Bronchial smooth muscle cell (primary cell): ENCODE data around the gene ZFYVE1. TPM values are rescaled to one million over a fixed set of nuclear protein-coding genes. Genes with fewer than 3 reads are reported as not detected.

Source experiments
- total RNA-seq: library from RNA; depleted of rRNA; stranded (reverse); fragments of >200 nt; gene quantifications from 2 replicates; pipeline ENCODE4 v1.2.1, GENCODE V29; 2014

The ZFYVE1 gene, protein sequence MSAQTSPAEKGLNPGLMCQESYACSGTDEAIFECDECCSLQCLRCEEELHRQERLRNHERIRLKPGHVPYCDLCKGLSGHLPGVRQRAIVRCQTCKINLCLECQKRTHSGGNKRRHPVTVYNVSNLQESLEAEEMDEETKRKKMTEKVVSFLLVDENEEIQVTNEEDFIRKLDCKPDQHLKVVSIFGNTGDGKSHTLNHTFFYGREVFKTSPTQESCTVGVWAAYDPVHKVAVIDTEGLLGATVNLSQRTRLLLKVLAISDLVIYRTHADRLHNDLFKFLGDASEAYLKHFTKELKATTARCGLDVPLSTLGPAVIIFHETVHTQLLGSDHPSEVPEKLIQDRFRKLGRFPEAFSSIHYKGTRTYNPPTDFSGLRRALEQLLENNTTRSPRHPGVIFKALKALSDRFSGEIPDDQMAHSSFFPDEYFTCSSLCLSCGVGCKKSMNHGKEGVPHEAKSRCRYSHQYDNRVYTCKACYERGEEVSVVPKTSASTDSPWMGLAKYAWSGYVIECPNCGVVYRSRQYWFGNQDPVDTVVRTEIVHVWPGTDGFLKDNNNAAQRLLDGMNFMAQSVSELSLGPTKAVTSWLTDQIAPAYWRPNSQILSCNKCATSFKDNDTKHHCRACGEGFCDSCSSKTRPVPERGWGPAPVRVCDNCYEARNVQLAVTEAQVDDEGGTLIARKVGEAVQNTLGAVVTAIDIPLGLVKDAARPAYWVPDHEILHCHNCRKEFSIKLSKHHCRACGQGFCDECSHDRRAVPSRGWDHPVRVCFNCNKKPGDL
- total RNA-seq, result 20.0 and 26.2 TPM in 2 replicates

DNA sequence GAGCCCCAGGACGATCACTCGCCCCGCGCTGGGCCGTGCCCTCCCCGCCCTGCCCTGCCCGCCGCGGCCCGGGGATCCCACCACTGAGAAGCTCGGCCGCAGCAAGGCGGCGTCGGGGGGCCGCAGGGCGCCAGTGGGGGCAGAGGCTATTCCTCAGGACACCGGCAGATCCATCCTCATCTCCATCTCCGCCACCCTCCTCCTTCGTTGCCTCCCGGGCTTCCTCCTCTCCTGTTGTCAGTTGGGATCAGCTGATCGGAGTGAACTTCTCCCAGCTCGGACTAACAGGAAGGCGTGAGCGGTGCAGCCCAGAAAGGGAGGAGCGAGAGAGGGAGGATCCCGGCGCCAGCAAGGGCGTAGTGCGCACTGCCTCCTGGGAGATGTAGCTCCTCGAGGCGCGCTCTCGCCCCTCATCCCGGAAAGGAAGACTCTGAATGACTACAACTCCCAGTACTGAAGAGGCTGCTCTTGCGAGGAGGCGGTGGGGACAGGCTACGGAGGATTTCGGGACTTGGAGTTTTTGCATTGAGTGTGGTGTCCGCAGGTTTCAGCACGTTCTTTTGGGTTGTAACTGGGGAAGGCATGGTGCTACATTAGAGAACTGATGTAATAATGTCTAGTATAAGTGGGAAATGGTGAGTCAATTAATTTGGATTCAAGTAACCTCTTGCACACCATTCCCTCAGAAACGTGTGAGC lies at the start of gene ZFYVE1:
Gene ZFYVE1, minus strand, starts transcription at position 262 of the 698 bp plus-strand sequence. CDS start 2,598 bp downstream, outside the sequence.

DNA sequence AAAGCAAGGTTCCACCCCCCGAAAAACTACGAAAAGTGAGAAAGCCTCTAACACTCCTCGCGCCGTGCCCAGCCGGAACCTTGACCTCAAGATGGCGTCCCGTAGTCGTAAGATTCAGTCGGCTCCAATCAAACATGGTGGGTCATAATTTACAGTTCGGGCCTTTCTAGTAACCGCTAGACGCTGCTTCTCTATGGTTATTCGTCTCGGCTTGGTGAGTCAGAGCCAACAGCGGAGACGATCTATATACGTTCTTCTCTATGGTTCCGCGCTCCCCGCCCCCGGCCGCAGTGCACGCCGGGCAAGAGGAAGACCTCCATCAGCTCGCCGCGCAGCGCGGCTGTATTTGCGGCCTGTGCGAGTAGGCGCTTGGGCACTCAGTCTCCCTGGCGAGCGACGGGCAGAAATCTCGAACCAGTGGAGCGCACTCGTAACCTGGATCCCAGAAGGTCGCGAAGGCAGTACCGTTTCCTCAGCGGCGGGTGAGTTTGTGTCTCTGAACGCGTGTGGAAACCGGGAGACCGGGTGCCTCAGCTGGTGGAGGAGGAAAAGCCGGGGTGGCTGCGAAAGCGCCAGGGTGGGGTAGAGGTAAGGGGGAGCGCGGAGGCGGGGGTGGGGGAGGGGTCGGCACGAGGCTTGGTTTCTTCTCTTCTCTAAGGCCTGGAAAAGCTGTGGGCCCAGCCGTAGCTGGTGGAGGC lies 31.5 kb upstream of the ZFYVE1 start, which contains the start of gene RBM25:
Gene RBM25, plus strand, starts transcription at position 311 of the 698 bp plus-strand sequence. CDS start 13,108 bp downstream, outside the sequence.

DNA sequence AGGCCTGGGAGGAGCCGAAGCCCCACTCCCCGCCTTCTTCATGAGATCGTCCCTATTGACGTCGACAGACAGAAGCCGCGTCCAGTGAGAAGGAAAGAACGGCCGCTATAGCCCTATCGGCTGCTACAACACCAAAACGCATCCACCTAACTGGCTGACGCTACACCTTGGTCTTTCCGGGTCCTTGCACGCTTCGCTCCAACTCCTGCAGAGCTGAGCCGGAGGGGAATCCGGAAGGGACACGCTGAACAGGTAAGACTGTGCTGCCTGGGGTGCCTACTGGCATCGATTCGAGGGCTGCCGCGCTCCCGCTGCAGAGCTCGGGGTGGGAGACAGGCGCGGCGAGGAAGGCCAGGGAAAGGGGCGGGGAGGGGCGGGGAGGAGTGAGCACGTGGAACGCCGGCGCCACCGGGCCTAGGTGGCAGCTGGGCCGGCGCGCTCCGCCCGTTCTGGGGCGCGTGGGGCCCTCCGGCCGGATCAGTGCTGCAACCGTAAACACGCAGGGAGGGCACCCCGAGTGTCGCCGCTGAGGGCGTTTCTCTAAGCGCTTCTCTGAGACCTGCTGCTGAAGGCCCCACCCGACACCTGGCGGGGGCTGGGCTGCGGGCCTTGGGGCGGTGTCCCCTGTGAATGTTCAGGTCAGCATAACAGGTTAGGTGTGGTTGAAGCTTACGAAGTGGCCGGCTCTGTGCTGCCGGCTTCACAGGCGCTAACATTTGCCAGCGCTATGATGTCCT lies 100.4 kb downstream of the ZFYVE1 start, which contains the start of gene DCAF4:
Gene DCAF4, plus strand, starts transcription at position 173 of the 737 bp plus-strand sequence. CDS start 11,515 bp downstream, outside the sequence.

Other genes with a start within 250 kb of the ZFYVE1 start
- gene DPF3, start 133.0 kb downstream of the ZFYVE1 start, total RNA-seq, result 8.1 and 13.2 TPM in 2 replicates
- 7.1 and 9.6 TPM in 2 replicates for gene DCAF4, start 100.6 kb downstream of the ZFYVE1 start, total RNA-seq
- gene RBM25, start 31.4 kb upstream of the ZFYVE1 start, total RNA-seq, result 20.8 and 29.0 TPM in 2 replicates
- 37.8 and 45.5 TPM in 2 replicates for gene PSEN1, start 109.4 kb upstream of the ZFYVE1 start, total RNA-seq
- 1.7 and 4.6 TPM in 2 replicates for gene PAPLN, start 210.4 kb upstream of the ZFYVE1 start, total RNA-seq